DOHH2 (cell line): Measurements from ENCODE around the gene PLEKHA1.

ENCODE experiments used
- EZH2phosphoT487 ChIP-seq: fragments of 200-600 bp; sonication (generic); IDR thresholded peaks from 2 replicates; pipeline ENCODE4 v1.6.1; 2017; ENCODE audit warnings: borderline replicate concordance, mild to moderate bottlenecking, antibody characterized with exemption, low read length, moderate library complexity, mixed read lengths
- TF ChIP-seq, protein P1 (sequence below): fragments of 200-600 bp; sonication (generic); IDR thresholded peaks from one replicate; pipeline ENCODE4 v1.5.1; 2014; ENCODE audit warnings: antibody characterized with exemption, mild to moderate bottlenecking, low read depth, low read length; ENCODE audit not compliant: poor library complexity, severe bottlenecking

DNA sequence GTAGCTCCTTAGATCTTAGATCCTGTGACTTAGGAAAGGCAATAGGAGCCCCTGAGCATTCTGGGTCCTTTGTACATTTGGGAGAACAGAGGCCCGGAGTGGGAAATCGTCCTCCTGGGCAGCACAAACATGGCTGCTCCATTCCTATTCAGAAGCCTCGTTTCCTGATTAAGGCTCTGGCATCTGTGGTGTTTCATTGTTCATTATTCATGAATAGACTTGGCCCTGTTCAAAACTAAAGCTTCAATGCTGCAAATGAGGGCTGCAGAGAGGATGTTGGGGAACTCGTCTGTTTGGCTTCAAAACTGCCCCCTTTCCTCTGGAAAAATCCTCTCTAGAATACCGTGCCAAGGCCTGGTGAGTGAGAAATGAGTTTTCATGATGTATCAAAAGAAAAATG is 83.4 kb downstream of the PLEKHA1 start:
- TF ChIP-seq, protein P1, sequence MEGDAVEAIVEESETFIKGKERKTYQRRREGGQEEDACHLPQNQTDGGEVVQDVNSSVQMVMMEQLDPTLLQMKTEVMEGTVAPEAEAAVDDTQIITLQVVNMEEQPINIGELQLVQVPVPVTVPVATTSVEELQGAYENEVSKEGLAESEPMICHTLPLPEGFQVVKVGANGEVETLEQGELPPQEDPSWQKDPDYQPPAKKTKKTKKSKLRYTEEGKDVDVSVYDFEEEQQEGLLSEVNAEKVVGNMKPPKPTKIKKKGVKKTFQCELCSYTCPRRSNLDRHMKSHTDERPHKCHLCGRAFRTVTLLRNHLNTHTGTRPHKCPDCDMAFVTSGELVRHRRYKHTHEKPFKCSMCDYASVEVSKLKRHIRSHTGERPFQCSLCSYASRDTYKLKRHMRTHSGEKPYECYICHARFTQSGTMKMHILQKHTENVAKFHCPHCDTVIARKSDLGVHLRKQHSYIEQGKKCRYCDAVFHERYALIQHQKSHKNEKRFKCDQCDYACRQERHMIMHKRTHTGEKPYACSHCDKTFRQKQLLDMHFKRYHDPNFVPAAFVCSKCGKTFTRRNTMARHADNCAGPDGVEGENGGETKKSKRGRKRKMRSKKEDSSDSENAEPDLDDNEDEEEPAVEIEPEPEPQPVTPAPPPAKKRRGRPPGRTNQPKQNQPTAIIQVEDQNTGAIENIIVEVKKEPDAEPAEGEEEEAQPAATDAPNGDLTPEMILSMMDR: no peak
- no peak for TF ChIP-seq EZH2phosphoT487
